ENCODE measurements around the gene IFI6.
A peak's percentile ranks its signal among the peaks of the same experiment; 100 is the strongest.
"Not testable (repeated sequence)": the region's sequence is repeated elsewhere in the genome, so short reads cannot be mapped to it uniquely, and the experiment has no call there.

Gene IFI6

DNA sequence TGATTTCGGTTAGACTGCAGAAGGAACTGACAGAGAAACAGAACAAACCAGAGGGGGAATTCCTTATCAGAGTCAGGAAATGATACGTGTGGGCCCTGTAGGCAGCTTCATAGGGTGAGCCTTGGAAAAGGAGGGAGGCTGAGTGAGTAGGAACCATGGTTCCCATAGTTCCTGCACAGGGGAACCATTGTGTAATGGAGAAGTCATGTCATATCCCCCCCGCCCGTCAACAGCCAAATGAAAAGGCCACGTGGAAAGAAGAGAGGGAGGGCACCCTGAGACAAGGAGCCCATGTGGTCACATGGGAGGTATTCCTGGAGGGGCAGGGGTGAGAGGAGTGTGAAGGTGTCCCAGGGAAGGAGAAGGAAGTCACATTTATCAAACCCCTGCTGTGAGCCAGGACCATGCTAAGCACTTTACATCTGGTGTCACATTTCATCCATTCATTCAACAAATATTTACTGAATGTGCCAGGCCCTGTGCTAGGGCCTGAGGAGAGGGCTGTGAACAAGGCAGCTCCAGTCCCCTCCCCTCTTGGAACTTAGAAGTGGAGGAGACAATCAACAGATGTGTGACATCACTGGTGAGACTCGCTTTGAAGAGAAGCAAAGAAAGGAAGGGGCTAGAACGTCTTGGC lies 21.3 kb downstream of the IFI6 start:
- DNase-seq (ENCODE audit: low read depth in 2 of 2): no peak

GRCh38 chr1:27650171-27650538 lies 21.8 kb downstream of the IFI6 start:
- DNase-seq (ENCODE audit: low read depth in 2 of 2): no peak

GRCh38 chr1:27649306-27649635 lies 22.7 kb downstream of the IFI6 start:
- no peak for DNase-seq (ENCODE audit: low read depth in 2 of 2)

DNA sequence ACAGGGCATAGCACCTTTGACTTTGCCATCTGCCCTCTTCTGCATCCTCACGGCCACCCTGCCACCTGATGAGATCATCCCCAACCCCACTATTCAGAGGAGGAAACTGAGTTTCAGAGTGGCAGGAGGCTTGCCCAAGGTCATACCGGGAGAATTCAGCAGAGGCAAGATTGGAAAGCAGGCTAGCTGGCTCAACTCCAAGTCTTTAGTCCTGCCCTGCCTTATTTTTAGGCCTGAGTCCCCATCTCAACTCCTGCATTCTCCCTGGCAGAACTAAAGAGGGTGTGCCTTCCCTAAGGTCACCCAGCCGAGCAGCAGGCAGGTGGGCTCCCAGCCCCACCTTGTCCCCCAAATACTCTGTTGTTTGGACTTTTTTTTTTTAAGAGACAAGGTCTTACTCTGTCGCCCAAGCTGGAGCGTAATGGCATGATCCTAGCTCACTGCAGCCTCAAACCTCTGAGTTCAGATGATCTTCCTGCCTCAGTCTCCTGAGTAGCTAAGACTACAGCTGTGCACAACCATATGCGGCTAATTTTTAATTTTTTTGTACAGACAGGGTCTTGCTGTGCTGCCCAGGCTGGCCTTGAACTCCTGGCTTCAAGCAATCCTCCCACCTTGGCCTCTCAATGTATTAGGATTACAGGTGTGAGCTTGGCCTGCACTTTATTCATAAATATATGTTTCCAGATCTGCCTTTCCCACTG lies 23.2 kb downstream of the IFI6 start:
- no peak for DNase-seq (ENCODE audit: low read depth in 2 of 2)

DNA sequence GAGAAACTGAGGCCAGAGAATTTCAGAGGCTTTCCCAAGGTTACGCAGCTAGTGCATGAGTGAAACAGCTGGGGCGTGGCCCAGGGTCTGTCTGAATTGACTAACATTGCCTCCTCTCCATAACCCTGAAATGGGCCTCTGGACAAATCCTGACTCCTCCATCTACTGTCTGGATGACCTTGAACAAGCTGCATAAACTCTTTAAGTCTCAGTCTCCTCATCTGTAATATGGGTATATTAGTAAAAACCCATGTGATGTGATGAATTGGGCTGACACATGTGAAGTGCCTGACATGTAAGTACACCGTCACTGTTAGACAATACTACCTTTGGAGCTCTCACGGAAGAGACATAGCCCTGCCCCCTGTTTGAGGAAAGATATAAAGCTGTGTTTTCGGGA lies 24.7 kb downstream of the IFI6 start:
- no peak for DNase-seq (ENCODE audit: low read depth in 2 of 2)

DNA sequence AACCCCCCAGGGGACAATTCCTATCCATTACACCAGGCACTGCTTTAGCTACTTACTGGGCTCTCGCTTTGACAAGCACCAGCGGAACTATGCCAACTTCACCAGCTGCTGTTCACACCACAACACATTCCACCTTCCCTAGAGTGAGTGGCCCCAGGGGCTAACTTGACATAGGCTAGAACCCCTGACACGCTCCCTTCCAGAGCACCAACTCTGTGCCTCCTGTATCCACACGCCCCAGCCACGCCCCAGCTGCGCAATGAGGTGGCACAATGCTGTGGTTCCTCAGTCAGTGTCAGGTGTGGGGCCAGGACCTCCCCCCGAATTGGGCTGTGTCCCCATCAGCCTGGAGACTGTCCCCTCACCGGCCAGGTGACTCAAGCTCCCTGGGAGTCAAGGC lies 25.3 kb downstream of the IFI6 start:
- DNase-seq (ENCODE audit: low read depth in 2 of 2): no peak

- DNase-seq (ENCODE audit: low read depth in 2 of 2): no peak
Measured at GRCh38 chr1:27645071-27645415, 26.9 kb downstream of the IFI6 start.

DNA sequence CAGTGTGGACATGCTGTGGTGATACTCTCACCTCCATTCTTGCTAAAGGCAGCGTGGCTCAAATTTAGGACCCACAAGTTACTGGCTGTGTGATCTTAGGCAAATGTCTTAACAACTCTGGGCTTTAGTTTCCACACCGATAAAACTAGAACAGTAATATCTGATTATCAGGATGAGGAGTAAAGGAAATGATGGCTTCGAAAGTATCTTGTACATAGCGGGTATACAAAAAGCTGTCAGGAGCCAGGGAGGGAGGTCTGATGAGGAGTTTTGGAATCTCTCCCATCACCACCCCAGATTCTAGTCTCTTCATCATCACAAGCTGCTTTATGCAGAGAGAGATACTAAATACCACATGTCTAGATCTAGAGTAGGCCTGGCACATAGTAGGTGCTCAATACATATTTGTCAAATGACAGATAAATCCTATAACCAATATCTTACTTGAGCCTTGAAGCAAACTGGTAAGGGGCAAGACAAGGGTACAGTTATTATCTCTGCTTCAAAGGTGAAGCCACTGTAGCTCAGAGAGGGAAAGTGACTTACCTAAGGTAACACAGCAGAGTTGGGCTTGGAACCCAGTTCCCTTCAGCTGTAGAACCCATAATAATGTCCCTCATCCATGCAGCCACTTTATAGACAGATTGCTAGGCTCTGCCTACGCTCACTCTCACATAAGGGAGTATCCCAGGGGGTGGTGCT lies 27.5 kb downstream of the IFI6 start:
- DNase-seq (ENCODE audit: low read depth in 2 of 2): no peak

DNA sequence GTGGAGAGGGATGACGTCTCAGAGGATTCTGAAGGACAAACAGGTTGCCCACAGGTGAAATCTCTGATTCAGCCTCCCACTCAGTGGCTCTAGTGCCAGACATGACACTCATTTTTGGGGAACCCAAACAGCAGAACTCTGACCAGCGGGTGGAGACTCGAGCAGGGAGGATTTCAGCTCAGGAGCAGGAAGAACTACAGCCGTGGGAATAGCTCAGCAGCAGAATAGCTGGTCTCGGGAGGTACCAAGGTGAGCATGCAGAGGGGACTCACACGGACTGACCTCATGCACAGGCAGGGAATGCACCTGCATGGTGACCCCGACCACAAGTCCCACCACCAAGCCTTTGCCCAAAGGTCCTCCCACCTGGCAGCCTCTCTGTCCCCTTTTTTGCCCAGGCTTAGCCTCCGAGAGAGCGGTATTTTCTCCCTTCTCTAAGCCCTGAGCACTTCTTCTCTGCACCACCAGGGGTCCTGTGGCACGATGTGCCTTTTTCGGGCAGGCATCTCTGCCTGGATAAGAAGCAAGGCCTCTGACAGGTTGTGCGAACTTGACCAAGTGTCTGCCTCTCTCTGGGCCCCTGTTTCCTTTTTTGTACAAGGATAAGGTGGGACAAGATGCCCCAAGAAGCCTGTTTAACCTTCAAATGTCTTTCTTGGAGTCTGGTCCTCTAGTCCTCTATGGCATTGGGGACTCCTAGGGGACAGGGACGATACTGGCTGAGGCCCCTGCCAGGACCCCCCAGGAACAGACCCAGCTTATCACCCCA lies 28.2 kb downstream of the IFI6 start:
- peak; percentile 56 to 60 for DNase-seq (ENCODE audit: low read depth in 2 of 2)

DNA sequence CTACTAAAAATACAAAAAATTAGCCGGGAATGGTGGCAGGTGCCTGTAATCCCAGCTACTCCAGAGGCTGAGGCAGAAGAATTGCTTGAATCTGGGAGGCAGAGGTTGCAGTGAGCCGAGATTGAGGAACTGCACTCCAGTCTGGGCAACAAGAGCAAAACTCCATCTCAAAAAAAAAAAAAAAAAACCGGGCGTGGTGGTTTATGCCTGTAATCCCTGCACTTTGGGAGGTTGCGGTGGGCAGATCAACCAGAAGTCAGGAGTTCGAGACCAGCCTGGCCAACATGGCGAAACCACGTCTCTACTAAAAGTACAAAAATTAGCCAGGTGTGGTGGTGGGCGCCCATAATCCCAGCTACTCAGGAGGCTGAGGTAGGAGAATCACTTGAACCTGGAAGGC lies 31.5 kb downstream of the IFI6 start:
- DNase-seq (ENCODE audit: low read depth in 2 of 2): not testable (repeated sequence)

GRCh38 chr1:27638805-27639204 lies 33.2 kb downstream of the IFI6 start:
- no peak for DNase-seq (ENCODE audit: low read depth in 2 of 2)

GRCh38 chr1:27638047-27638734 lies 33.8 kb downstream of the IFI6 start:
- DNase-seq (ENCODE audit: low read depth in 2 of 2): no peak

- DNase-seq (ENCODE audit: low read depth in 2 of 2): no peak
Measured at GRCh38 chr1:27635396-27636142, 36.4 kb downstream of the IFI6 start.

DNA sequence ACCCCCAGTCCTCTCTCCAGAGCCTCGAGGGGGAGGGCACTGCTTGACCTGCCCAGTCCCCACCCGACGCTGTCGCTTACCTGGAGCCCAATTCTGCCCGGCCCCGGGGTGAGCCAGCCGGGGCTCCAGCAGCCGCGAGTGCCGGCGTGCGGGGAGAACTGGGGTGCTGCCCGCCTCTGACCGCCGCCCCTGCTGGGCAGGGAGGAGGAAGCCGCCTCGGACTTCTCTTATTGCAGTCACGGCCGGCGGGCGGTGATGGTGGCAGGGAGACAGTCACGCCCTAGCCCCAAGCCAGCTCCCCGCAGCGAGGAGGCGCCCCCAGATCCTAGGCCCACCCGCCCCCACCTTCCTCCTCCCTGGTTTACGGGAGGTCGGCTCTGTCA lies 37.0 kb downstream of the IFI6 start, which contains the start of gene FGR:
Gene FGR, minus strand, starts transcription at position 201 of the 383 bp plus-strand sequence. CDS start 11,269 bp downstream, outside the sequence.
- no peak for DNase-seq (ENCODE audit: low read depth in 2 of 2)

- peak in 1 of 2 donors; percentile 26 for DNase-seq (ENCODE audit: low read depth in 2 of 2)
Measured at GRCh38 chr1:27634177-27634984, 37.6 kb downstream of the IFI6 start.

GRCh38 chr1:27633640-27634176 lies 38.3 kb downstream of the IFI6 start:
- no peak for DNase-seq (ENCODE audit: low read depth in 2 of 2)

GRCh38 chr1:27633298-27633610 lies 38.7 kb downstream of the IFI6 start:
- DNase-seq (ENCODE audit: low read depth in 2 of 2): no peak

GRCh38 chr1:27632387-27633297 lies 39.4 kb downstream of the IFI6 start:
- DNase-seq (ENCODE audit: low read depth in 2 of 2): peak; percentile 31 to 42

GRCh38 chr1:27630859-27631491 lies 41.0 kb downstream of the IFI6 start:
- DNase-seq (ENCODE audit: low read depth in 2 of 2): no peak

Measured in stimulated activated CD4-positive, alpha-beta T cell treated with anti-CD3 and anti-CD28 coated beads, Interleukin-4, amount 100 ng/mL, for 48 hours (primary cell).